Suprapubic skin (tissue), 4 donors: ENCODE data around the gene PCDHGC4. TPM values are rescaled to one million over a fixed set of nuclear protein-coding genes. Genes with fewer than 3 reads are reported as not detected.

ENCODE experiments used
- DNase-seq, 2 donors: peaks; one replicate each; pipeline ENCODE4 v3.0.0-alpha.2; 2019; ENCODE audit warnings: low spot score in 2 of 2
- H3K27ac ChIP-seq: fragments of 200-600 bp; sonication (generic); one replicate; pipeline ENCODE4 v1.5.1; 2019
- H3K27me3 ChIP-seq: fragments of 200-600 bp; sonication (generic); one replicate; pipeline ENCODE4 v1.5.1; 2019
- H3K36me3 ChIP-seq: fragments of 200-600 bp; sonication (generic); one replicate; pipeline ENCODE4 v1.5.1; 2019
- H3K4me1 ChIP-seq: fragments of 200-600 bp; sonication (generic); one replicate; pipeline ENCODE4 v1.5.1; 2019
- H3K4me3 ChIP-seq: fragments of 200-600 bp; sonication (generic); one replicate; pipeline ENCODE4 v1.5.1; 2019; ENCODE audit warnings: mild to moderate bottlenecking
- H3K9me3 ChIP-seq: fragments of 200-600 bp; sonication (generic); one replicate; pipeline ENCODE4 v1.5.1; 2019
- CTCF ChIP-seq, 2 donors: fragments of 200-600 bp in 1 of 2; fragments of 450-650 bp in 1 of 2; sonication (generic) in 1 of 2; IDR thresholded peaks; one replicate each; pipeline ENCODE4 v1.5.1; 2016 to 2019; ENCODE audit warnings: antibody characterized with exemption in 2 of 2, mild to moderate bottlenecking in 1 of 2, moderate library complexity in 1 of 2
- EP300 ChIP-seq: sonication (generic); formaldehyde crosslinking; IDR thresholded peaks from one replicate; pipeline ENCODE4 v1.6.1; 2017; ENCODE audit warnings: antibody characterized with exemption
- POLR2A ChIP-seq, 2 donors: fragments of 450-650 bp; IDR thresholded peaks; one replicate each; pipeline ENCODE4 v1.6.1; 2017; ENCODE audit warnings: antibody characterized with exemption in 2 of 2, mild to moderate bottlenecking in 2 of 2, moderate library complexity in 2 of 2
- POLR2AphosphoS5 ChIP-seq, 3 donors: sonication (generic); formaldehyde crosslinking; IDR thresholded peaks; one replicate each; pipeline ENCODE4 v1.6.1; 2017; ENCODE audit warnings: antibody characterized with exemption in 3 of 3
- WGBS: methylation state at CpG from one replicate; pipeline ENCODE4 v1.1.5; 2018; 5-methylcytosine and 5-hydroxymethylcytosine counted together
- total RNA-seq, 4 donors: library from RNA; depleted of rRNA; stranded (reverse); fragments of >200 nt; gene quantifications; one replicate each; pipeline ENCODE4 v1.1.0, GENCODE V29; 2016

The PCDHGC4 gene
- total RNA-seq, 4 donors from 2014 or later, result 2.7 to 30.6 (median 15.0) TPM

GRCh38 chr5:141504216-141504615 lies 19.4 kb downstream of the PCDHGC4 start:
- H3K4me1 ChIP-seq, result peaks cover 24% of the 10 kb centered on the region
- peaks cover 30% of the 10 kb centered on the region for H3K36me3 ChIP-seq
- no peaks in the 10 kb centered on the region for H3K9me3 ChIP-seq
- 95% methylated on average over 4 of the region's 4 CpGs for WGBS
- TF ChIP-seq POLR2A (IDR thresholded peaks at IDR 0.05), result no peak
- no peak for TF ChIP-seq CTCF (IDR thresholded peaks at IDR 0.05)
- no peak for TF ChIP-seq EP300
- TF ChIP-seq POLR2AphosphoS5 (IDR thresholded peaks at IDR 0.05), result no peak
- H3K4me3 ChIP-seq, result no peak overlapping the region
- no peaks in the 10 kb centered on the region for H3K27me3 ChIP-seq
- no peak overlapping the region for H3K27ac ChIP-seq
- DNase-seq, result no peak

- Histone ChIP-seq H3K27me3 (no peaks in the 10 kb centered on the region), H3K4me1 (peaks cover 32% of the 10 kb centered on the region), H3K4me3 (no peak overlapping the region), H3K9me3 (no peaks in the 10 kb centered on the region), H3K27ac (peak overlapping the region; percentile 83), H3K36me3 (peaks cover 48% of the 10 kb centered on the region)
- no peak for TF ChIP-seq CTCF (IDR thresholded peaks at IDR 0.05)
- TF ChIP-seq POLR2A (IDR thresholded peaks at IDR 0.05), result no peak
- TF ChIP-seq POLR2AphosphoS5 (IDR thresholded peaks at IDR 0.05), result no peak
- no peak for TF ChIP-seq EP300
- 77% methylated on average over 8 of the region's 8 CpGs for WGBS
- DNase-seq, result no peak
These were observed 21.7 kb downstream of the PCDHGC4 start for GRCh38 chr5:141506381-141507155.

DNA sequence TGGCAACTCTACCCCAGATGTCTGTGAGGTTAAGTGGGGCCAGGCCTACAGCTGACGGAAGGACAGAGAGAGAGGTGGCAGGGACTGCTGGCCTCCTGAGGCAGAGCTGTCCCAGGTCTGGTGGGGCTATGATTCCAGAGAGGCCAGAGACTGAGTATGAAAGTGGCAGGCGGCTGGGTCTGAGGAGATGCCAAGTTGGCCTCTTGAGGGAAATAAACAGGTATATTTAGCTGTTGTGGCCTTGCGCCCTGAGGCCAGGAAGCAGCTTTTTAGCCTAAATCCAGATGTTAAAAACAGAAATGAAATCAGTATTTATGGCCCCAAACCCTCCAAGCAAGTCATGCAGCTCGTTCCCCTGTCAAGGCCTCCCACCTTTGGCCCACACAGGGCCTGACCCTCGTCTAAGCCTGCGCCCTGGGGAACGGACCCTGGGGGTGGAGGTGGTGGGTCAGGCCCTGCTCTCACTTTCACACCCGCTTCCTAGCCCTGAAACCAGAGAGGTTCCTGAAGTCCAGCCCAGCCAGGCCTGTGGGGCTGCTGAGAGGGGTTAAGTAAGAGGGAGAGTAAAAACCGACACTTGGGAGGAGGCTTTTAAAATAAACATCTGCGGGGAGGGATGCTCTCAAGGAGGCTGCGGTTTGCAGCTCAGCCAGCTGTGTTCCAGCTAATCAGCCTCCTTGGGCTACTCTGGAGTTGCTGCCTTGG lies 22.7 kb downstream of the PCDHGC4 start:
- Histone ChIP-seq H3K36me3 (peaks cover 47% of the 10 kb centered on the region), H3K4me1 (peaks cover 39% of the 10 kb centered on the region), H3K9me3 (no peaks in the 10 kb centered on the region), H3K4me3 (peak overlapping the region; percentile 32), H3K27me3 (no peaks in the 10 kb centered on the region), H3K27ac (peak overlapping the region; percentile 83)
- DNase-seq, result no peak
- TF ChIP-seq EP300 (no peak), POLR2AphosphoS5 (IDR thresholded peaks at IDR 0.05) (no peak), POLR2A (IDR thresholded peaks at IDR 0.05) (no peak), CTCF (IDR thresholded peaks at IDR 0.05) (no peak)
- 58% methylated on average over 11 of the region's 11 CpGs for whole genome bisulfite sequencing

DNA sequence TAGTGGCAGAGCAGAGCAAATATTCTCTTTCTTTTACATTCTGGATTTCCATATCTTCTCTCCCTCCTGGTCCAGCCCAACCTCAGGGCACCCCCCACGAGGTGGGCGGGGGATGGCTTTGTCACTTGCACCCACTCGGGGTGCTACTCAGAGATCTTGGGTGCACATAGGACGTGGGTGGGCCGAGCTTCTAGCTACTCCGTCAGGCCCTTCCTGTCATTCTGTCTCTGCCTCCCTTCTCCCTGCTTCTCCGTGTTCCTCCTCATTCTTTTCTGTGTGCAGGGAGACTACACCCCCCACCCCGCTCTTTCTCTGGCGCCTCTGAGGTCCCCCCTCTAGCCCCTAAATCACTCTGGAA lies 23.6 kb downstream of the PCDHGC4 start:
- H3K27ac ChIP-seq, result peak overlapping the region; percentile 83
- peak overlapping the region; percentile 32 for H3K4me3 ChIP-seq

More for the DNA sequence above, 23.6 kb downstream of the PCDHGC4 start:
- Histone ChIP-seq H3K36me3 (peaks cover 39% of the 10 kb centered on the region), H3K27me3 (no peaks in the 10 kb centered on the region), H3K4me1 (peaks cover 47% of the 10 kb centered on the region), H3K9me3 (no peaks in the 10 kb centered on the region)
- 49% methylated on average over 9 of the region's 9 CpGs for WGBS
- DNase-seq, result no peak
- TF ChIP-seq POLR2AphosphoS5 (IDR thresholded peaks at IDR 0.05) (no peak), EP300 (no peak), POLR2A (IDR thresholded peaks at IDR 0.05) (no peak), CTCF (IDR thresholded peaks at IDR 0.05) (no peak)
